OCI-LY1 (cell line): Measurements from ENCODE around the gene UPF2.
"Not testable (repeated sequence)": the region's sequence is repeated elsewhere in the genome, so short reads cannot be mapped to it uniquely, and the experiment has no call there.

Experiments used
- EZH2 ChIP-seq: fragments of 200-600 bp; sonication (generic), shearing (Covaris generic); IDR thresholded peaks from 2 replicates; pipeline ENCODE4 v1.8.0; 2017; ENCODE audit warnings: borderline replicate concordance, mixed run types, mild to moderate bottlenecking, antibody characterized with exemption, low read length, moderate library complexity, mixed read lengths
- TF ChIP-seq, protein P1 (sequence below): fragments of 200-600 bp; sonication (generic), shearing (Covaris generic); IDR thresholded peaks from 2 replicates; pipeline ENCODE4 v1.5.1; 2017; ENCODE audit warnings: mild to moderate bottlenecking, antibody characterized with exemption, low read length, moderate library complexity, mixed read lengths

DNA sequence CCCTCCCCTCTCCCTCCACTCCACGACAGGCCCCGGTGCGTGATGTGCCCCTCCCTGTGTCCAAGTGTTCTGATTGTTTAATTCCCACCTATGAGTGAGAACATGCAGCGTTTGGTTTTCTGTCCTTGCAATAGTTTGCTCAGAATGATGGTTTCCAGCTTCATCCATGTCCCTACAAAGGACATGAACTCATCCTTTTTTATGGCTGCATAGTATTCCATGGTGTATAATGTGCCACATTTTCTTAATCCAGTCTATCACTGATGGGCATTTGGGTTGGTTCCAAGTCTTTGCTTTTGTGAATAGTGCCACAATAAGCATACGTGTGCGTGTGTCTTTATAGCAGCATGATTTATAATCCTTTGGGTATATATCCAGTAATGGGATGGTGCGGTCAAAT is 70.1 kb downstream of the UPF2 start:
- TF ChIP-seq, protein P1, sequence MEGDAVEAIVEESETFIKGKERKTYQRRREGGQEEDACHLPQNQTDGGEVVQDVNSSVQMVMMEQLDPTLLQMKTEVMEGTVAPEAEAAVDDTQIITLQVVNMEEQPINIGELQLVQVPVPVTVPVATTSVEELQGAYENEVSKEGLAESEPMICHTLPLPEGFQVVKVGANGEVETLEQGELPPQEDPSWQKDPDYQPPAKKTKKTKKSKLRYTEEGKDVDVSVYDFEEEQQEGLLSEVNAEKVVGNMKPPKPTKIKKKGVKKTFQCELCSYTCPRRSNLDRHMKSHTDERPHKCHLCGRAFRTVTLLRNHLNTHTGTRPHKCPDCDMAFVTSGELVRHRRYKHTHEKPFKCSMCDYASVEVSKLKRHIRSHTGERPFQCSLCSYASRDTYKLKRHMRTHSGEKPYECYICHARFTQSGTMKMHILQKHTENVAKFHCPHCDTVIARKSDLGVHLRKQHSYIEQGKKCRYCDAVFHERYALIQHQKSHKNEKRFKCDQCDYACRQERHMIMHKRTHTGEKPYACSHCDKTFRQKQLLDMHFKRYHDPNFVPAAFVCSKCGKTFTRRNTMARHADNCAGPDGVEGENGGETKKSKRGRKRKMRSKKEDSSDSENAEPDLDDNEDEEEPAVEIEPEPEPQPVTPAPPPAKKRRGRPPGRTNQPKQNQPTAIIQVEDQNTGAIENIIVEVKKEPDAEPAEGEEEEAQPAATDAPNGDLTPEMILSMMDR, result not testable (repeated sequence)
- TF ChIP-seq EZH2, result not testable (repeated sequence)
